Activated CD4-positive, alpha-beta T cell treated with anti-CD3 and anti-CD28 coated beads, Interleukin-2, amount 50 U/mL, for 48 hours (primary cell): ENCODE measurements around the gene PRKAA1.
"Not testable (repeated sequence)": the region's sequence is repeated elsewhere in the genome, so short reads cannot be mapped to it uniquely, and the experiment has no call there.

Experiments used
- DNase-seq, 2 experiments: peaks; one replicate each; pipeline ENCODE4 v3.0.0-alpha.2; 2020

Gene PRKAA1

DNA sequence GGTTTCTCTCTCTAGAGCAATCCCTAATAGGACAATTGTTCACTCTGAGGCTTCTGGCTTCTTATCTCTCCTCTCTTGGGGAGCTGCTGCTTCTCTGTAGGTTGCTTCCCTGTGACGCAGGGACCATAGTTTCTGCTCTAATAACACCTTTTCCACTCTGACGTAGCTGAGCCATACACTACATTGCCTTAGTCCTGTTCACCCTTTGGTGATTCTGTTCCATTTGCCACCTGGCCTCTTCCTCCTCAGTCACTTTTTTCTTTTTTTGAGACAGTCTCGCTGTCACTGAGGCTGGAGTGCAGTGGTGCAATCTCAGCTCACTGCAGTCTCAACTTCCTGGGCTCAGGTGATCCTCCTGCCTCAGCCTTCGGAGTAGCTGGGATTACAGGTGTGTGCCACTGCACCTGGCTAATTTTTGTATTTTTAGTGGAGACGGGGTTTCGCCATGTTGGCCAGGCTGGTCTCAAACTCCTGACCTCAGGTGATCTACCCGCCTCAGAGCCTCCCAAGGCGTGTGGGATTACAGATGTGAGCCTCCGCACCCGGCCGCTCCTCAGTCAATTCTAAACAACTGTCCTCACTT is 27.4 kb upstream of the PRKAA1 start:
- not testable (repeated sequence) for DNase-seq

DNA sequence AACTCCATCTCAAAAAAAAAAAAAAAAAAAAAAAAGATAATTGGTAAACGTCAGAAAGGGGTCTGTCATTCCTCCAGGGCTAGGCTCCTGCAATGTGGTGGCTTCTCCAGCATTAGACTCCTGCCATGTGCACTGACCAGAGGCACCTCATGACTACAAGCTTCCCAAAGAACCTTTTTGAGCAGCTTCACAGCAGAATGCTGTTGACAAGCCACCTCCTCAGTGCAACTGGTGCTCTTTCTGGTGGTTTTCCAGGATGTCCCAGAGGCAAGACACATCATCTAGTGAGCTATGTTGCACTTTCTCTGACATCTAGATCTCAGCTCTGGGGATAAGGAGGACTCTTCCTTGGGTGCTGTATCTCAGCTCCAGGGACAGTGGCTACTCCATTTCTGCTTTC is 25.3 kb upstream of the PRKAA1 start:
- no peak for DNase-seq

DNA sequence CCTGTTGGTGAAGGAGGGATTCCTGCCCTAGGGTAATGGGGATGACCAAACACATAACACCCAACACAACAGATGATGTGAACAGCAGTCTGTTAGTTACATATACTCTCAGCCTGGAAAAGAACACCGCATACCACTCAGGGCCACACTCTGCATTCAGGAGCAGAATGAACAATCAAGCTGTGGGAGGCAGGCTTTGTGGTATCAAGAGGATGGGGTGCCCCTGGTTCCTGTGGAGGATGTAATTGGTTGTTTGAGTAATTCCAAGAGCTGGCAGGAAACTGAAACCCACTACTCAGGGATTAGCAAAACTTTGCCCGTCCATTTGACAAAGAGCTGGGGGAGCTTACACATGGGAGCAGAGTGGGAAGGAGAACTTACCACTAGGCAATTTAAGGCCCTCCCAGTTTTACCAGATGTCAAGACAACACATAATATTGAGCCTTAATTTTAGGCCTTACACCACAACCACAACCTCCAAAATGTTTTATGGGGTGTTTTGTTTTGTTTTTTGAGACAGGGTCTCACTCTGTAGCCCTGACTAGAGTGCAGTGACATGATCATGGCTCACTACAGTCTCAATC is 15.6 kb upstream of the PRKAA1 start:
- peak; percentile 50 to 69 for DNase-seq

DNA sequence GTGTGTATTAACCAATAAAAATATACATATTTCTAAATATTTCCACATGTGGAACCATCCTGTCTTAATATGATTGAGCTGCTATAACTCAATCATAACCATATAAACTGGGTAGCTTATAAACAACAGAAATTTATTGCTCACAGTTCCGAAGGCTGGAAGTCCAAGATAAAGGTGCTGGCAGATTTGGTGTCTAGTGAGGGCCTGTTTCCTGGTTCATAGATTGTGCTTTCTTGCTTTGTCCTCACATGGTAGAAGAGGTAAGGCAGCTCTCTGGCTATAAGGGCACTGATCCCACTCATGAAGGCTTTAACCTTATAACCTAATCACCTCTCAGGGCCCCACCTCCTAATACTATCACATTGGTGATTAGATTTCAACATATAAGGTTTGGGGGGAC is 14.0 kb upstream of the PRKAA1 start:
- no peak for DNase-seq

DNA sequence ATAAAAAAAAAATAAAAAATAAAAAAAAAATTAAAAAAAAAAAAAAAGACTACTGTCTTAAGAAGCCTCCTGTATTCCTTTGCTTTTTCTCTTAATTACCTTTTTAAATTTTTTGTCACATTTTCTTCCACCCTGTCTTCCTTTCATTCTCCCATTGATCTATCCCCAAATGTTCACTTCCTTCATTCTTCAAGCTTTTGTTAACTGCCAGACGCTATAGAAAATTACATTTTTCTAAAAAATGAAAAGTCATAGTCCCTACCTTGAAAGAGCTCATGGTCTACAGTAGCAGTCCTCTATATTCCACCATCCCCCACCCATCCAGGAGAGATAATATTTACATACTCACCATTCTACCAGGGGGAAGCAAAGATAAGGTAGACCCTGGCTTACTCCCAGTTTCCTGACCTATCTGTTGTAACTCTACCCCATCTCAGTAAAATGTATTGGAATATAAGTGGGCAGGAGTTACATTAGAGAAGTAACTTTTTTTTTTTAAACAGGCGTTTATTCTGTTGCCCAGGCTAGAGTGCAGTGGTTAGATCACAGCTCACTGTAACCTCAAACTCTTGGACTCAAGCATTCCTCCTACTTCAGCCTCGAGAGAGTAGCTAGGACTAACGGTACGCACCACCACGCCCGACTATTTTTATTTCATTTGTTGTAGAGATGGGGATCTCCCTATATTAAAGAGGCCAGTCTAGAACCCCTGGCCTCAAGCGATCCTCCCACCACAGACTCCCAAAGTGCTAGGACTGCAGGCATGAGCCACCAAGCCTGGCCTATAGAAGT is 3.8 kb upstream of the PRKAA1 start:
- DNase-seq: no peak

DNA sequence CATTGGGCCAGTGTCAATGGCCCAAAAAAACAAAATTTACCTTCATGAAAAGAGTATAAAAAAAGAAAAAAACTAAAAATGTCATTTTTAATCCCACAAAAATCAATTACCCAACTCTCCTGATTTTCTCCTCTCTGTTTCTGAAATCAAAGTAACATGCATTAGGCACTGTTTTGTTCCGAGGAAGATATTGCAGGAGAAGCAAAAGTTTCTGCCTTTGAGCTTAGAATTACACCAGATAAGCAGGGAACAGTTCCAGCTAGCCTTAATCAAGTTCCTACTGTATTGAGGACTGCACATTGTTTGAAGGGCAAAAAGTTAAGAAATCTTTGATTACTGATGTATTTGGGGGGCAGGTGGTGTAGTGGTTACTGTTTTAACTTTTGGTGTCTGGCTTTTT is 1.1 kb upstream of the PRKAA1 start:
- DNase-seq: no peak

DNA sequence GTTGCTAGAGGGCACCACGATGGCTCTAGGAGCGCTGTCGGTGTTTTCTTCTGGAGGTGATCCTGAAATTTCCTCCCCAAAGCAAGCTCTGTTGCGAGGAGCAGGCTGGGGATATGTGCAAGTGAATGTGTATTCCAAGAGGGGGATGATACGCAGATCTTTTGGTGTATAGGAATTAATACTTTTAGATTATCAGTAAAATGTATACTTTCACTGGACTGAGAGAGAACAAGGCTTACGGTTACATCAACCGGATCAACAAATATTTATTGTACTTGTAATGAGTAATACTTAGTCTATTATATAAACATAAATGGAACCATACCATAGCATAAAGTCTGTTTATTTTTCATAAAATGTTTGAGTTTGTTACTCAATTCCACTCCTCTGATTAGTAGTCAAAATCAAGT is 632 bp upstream of the PRKAA1 start:
- DNase-seq: no peak

DNA sequence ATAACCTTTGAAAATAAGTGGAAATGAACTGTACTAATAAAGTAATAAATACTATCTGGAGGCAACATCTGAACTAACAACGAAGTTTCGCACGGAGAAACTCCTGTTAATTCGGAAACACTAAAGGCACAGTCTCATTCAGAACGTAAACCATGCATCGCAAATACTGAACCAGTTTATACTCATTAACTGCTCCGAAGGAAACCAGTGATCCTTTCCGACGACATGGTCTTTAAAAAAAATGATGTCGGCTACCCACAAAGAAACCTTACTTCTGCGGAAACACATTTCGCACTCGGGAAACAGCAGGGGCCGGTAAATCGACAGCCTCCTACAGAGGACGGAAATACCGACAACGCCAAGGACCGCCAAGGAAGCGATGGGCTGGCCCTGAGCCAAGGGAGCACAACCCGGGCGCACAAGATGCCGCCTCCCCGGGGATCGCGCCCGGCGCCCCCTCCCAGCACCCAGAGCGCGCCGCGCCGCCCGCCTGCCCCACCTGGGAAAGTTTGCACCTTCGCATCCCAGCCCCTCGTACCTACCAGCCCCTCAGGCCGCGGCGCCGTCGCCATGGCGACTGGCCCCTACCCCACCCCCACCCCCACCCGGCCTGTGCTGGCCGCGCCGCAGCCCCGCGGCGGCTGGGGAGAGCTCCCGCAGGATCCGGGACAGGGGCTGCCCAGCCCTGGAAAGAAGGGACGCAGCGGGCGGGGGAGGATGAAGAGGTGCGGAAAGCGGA is 732 bp downstream of the PRKAA1 start:
- DNase-seq: peak; percentile 79 to 84

DNA sequence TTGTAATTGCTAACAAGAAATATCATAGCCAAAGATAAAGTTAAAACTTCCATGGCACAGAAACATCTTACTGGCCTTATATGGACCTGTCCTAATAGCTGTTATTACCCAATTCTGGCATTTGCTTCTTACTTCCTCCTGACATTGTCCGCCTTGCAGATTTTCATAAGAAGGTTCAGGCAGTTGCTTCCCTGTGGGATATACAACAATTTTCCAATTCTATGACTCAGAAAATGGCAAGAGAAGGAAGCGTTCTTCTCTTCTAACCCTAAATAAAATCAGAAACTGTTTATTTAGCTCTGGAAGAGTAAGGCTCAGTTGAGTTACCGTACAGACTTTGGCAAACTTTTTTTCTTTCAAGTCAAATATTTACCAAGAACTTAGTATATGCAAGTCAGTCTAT is 1.7 kb downstream of the PRKAA1 start:
- no peak for DNase-seq

DNA sequence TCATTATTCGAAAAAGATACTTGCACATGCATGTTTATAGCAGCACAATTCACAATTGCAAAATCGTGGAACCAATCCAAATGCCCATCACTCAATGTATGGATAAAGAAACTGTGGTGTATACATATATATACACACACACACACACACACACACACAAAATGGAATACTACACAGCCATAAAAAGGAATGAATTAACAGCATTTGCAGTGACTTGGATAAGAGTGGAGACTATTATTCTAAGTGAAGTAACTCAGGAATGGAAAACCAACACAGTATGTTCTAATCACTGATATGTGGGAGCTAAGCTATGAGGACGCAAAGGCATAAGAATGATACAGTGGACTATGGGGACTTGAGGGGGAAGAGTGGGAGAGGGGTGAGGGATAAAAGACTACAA is 3.3 kb downstream of the PRKAA1 start:
- not testable (repeated sequence) for DNase-seq

DNA sequence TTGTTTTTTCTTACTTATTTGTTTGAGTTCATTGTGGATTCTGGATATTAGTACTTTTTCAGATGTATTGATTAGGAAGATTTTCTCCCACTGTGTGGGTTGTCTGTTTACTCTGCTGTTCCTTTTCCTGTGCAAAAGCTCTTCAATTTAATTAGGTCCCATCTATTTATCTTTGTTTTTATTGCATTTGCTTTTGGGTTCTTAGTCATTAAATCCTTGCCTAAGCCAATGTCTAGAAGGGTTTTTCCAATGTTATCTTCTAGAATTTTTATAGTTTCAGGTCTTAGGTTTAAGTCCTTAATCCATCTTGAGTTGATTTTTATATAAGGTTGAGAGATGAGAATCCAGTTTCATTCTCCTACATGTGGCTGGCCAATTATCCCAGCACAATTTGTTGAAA is 3.8 kb downstream of the PRKAA1 start:
- not testable (repeated sequence) for DNase-seq

DNA sequence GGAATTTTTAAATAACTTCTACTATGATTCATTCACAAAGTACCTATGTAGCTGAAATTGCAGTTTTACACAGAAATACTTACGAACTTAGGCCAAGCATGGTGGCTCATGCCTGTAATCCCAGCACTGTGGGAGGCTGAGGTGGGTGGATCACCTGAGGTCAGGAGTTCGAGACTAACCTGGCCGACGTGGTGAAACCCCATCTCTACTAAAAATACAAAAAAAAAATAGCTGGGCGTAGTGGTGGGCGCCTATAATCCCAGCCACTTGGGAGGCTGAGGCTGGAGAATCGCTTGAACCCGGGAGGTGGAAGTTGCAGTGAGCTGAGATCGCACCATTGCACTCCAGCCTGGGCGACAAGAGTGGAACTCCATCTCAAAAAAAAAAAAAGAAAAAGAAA is 5.5 kb downstream of the PRKAA1 start:
- not testable (repeated sequence) for DNase-seq

DNA sequence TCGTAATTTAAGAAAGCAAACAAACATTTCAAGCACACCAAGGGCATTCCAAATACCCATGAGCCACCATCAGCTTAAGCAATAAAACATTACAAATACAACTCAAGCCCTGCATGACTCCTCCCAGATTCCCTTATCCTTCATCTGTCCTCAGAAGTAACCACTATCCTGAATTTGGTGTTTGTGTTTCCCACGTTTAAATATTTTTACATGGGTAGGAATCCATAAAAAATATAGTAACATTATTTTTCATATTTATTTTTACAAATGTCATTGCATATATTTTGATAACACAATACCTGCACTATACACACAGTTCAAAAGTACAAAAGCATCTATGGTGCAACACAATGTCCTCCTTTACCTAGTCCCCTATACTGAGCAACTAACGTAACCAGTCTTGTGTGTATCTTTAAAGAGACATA is 6.4 kb downstream of the PRKAA1 start:
- DNase-seq: no peak

DNA sequence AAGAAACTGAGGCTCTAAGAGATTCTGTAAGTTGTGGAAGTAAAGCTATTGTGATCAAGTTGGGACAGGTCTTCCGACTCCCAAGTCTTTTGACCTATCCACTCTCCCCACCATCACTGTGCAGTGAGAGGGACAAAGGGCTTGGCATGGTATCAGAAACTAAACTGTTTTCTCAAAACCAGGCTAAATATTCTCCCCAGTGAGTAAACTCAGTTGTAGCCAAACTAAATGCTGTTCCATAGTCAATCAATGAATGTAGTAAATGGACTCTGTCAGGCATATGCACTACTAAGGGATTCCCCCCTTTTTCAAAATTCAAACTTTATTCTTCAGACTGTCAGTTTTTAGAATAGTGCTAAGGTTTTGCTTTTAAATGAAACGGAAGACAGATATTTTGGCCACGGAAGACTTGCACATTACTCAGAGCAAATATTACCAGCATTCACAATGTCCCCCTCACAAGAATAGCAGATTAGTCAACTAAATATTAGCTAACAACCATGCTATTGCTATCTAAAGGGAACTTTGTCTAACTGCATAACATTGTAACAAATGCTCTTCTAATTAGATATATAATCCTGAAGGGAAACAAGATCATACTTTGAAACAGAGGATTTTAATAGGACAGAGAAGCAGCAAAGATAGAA is 7.1 kb downstream of the PRKAA1 start:
- no peak for DNase-seq

DNA sequence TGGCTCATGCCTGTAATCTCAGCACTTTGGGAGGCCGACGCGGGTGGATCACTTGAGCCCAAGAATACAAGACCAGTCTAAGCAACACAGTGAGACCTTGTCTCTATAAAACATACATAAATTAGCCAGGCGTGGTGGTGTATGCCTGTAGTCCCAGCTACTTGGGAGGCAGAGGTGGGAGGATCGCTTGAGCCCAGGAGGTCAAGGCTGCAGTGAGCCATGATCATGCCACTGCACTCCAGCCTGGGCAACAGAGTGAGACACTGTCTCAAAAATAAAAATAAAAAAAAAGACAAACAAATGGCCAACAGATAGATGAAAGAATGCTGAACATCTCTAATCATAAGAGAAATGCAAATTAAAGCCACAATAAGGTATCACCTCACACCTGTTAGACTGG is 9.2 kb downstream of the PRKAA1 start:
- not testable (repeated sequence) for DNase-seq

DNA sequence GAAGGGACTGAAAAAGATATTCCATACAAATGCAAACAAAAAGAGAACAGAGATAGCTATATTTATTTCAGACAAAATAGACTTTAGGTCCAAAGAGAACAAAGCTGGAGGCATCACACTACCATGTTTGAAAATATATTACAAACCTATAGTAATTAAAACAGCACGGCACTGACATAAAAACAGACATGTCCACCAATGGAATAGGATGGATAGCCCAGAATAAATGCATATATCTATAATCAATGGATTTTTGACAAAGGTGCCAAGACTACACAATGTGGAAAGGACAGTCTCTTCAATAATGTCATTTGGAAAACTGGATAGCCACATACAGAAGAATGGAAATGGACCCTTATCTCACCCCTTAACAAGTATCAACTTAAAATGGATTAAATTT is 10.2 kb downstream of the PRKAA1 start:
- DNase-seq: no peak

DNA sequence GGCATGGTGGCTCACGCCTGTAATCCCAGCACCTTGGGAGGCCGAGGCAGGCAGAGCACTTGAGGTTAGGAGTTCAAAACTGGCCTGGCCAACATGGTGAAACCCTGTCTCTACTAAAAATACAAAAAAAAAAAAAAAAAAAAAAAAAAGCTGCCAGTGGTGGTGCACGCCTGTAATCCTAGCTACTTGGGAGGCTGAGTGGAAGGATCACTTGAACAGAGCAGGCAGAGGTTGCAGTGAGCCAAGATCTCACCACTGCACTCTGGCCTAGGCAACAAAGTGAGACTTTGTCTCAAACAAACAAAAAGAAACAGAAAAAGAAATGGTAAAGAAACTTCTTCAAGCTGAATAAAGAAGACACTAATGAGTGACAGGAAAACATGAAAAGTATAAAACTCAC is 11.5 kb downstream of the PRKAA1 start:
- DNase-seq: not testable (repeated sequence)

DNA sequence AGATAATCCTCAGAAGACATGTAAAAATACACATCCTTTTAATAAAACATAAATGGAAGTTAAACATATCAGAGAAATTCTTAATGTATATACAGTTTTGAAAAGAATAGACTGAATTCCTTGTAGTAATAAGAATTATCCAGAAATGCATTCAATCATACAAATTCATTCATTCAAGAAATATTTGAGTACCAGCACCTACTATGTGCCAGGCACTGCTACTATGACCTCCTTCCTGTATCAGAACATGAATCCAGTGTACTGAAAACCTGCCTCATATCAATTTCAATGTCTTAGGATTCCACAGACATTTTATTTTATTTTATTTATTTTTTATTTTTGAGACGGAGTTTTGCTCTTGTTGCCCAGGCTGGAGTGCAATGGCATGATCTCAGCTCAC is 13.3 kb downstream of the PRKAA1 start:
- DNase-seq: no peak

DNA sequence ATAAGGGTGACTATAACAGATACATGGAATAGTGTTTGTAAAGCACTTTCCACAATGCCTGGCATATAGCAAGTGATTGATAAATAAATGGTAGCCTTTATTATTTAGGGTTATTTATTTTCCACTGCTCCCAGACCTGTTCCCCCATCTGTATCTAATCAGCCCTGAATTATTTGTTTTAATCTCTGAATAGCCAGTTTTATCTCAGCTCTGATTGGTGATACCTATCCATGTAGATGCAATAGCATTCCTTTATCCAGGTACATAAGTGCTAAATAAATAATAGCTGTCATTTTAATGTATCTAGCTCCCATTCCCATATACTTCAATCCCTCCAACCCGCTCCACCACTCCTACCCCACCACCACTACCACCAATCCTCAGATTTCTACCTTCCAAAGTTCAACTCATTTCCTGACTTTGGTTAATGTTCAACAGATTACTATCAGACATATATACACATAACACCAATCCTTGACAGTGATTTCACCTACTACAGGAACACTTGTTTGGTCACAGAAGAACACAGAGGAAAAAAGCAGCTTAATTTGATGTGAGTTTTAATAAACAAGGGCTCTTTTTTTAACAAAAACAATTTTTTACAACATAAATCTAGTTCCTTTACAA is 14.0 kb downstream of the PRKAA1 start:
- no peak for DNase-seq

DNA sequence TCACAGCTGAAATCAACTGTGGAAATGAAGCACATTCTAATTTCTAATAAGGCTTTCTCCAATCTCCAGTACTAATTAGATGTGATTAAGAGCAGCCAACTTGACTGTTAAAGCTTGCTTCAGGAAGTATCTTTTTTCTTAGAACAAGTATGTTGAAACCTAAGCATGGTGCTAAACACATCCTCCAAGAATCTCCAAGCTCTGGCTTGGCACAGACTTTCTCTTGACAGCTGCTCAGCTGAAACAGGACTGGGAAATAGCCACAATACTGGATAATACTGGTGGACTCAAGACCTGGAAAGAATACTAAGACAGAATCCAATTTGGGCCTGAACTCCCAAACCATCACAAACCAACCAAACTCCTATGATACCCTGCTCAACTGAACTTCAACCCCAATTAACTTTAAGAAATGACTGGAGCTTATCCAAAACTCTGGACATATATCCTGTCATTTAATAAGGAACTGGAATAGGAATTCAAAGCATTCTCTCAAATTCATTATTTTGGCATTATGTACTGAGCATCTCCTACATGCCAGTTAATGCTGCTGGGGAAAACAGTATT is 16.2 kb downstream of the PRKAA1 start:
- DNase-seq: no peak

DNA sequence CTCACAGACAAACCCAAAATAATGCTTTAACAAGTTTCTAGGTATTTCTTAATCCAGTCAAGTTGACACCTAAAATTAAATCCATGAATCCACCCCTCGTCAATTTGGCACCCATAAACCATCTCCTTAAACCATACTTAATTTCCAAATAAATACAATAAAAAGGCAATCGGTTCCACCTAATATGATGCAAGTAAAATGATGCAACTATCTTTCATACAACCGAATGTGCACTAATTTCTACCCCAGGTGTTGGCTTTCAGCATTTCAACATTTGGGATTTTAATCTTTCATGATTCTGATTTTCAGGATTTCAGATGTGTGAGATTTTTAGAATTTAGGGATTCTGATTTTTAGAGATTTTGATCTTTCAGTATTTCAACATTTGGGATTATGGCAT is 17.3 kb downstream of the PRKAA1 start:
- DNase-seq: no peak

DNA sequence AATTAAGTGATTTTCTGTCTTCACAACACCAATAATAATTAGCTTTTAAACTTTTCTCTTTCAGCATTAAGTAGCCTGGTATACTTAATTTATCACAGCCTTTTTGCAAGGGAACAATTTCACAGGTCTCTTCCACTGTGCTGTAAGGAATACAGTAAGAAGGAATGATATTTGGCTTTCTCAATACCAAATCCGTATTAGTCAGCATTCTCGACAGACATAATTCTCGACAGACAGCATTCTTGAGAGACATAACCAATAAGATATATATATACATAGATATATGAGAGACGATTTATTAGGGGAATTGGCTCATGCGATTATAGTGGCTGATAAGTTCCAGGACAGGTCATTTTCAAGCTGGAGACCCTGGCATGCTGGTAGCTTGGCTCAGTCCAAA is 18.0 kb downstream of the PRKAA1 start:
- DNase-seq: no peak
